Small intestine (tissue), 7 donors: Measurements from ENCODE around the gene ELAVL3. TPM values are rescaled to one million over a fixed set of nuclear protein-coding genes. Genes with fewer than 3 reads are reported as not detected.
A peak's percentile ranks its signal among the peaks of the same experiment; 100 is the strongest.

Source experiments
- DNase-seq, 2 donors: peaks; one replicate each; pipeline versions ENCODE4 v3.0.0 to v3.0.0-alpha.2; 2013
- FAIRE-seq: peaks from 2 replicates; lab custom pipeline; 2012; peaks lifted over from hg19 to GRCh38; lab: Jason Lieb, UNC
- H3K27ac ChIP-seq, 3 donors: one replicate each; pipeline ENCODE4 v1.5.1; 2013; ENCODE audit warnings: low read length in 2 of 3, mild to moderate bottlenecking in 2 of 3, control low read depth in 1 of 3, inconsistent platforms in 1 of 3, low read depth in 1 of 3, moderate library complexity in 1 of 3
- H3K27me3 ChIP-seq, 3 donors: one replicate each; pipeline ENCODE4 v1.6.1; 2013; ENCODE audit warnings: low read length in 3 of 3, inconsistent platforms in 1 of 3; ENCODE audit not compliant: control insufficient read depth in 3 of 3, insufficient read depth in 3 of 3
- H3K36me3 ChIP-seq, 3 donors: one replicate each; pipeline ENCODE4 v1.6.1; 2013; ENCODE audit warnings: low read length in 3 of 3, inconsistent platforms in 1 of 3, low read depth in 1 of 3, mild to moderate bottlenecking in 1 of 3, moderate library complexity in 1 of 3; ENCODE audit not compliant: control insufficient read depth in 3 of 3, insufficient read depth in 2 of 3
- H3K4me1 ChIP-seq, 3 donors: one replicate each; pipeline ENCODE4 v1.6.1; 2013; ENCODE audit warnings: low read length in 2 of 3, inconsistent platforms in 1 of 3, low read depth in 1 of 3, mild to moderate bottlenecking in 1 of 3, moderate library complexity in 1 of 3; ENCODE audit not compliant: control insufficient read depth in 3 of 3, insufficient read depth in 2 of 3
- H3K4me3 ChIP-seq, 3 donors: one replicate each; pipeline ENCODE4 v1.5.1; 2013; ENCODE audit warnings: low read length in 3 of 3, control low read depth in 1 of 3, inconsistent platforms in 1 of 3, low read depth in 1 of 3, mild to moderate bottlenecking in 1 of 3, moderate library complexity in 1 of 3
- H3K9me3 ChIP-seq, 2 donors: one replicate each; pipeline ENCODE4 v1.6.1; 2013; ENCODE audit warnings: low read depth in 1 of 2, low read length in 1 of 2; ENCODE audit not compliant: control insufficient read depth in 2 of 2, insufficient read depth in 1 of 2
- WGBS, 3 donors: extraction: QIAGEN DNeasy Blood & Tissue Kit; methylation state at CpG; one replicate each; pipeline ENCODE4 v1.1.7; 2013; 5-methylcytosine and 5-hydroxymethylcytosine counted together
- polyA plus RNA-seq, 4 donors: library from polyadenylated mRNA; stranded (reverse) in 3 of 4; unstranded in 1 of 4; fragments of 200-250 nt in 3 of 4; fragments of 120-200 nt in 1 of 4; gene quantifications; one replicate each; pipeline versions ENCODE4 v1.2.1 to v1.2.3, GENCODE V29; 2013
- donor health status: healthy with polysubstance abuse.
- donor health status: control.
- donor health status: control.
- donor health status: Bipolar disorder and iron deficiency.
- donor health status: healthy.

ELAVL3 gene
- polyA plus RNA-seq, 4 donors: 0.30 to 2.1 (median 0.63) TPM

DNA sequence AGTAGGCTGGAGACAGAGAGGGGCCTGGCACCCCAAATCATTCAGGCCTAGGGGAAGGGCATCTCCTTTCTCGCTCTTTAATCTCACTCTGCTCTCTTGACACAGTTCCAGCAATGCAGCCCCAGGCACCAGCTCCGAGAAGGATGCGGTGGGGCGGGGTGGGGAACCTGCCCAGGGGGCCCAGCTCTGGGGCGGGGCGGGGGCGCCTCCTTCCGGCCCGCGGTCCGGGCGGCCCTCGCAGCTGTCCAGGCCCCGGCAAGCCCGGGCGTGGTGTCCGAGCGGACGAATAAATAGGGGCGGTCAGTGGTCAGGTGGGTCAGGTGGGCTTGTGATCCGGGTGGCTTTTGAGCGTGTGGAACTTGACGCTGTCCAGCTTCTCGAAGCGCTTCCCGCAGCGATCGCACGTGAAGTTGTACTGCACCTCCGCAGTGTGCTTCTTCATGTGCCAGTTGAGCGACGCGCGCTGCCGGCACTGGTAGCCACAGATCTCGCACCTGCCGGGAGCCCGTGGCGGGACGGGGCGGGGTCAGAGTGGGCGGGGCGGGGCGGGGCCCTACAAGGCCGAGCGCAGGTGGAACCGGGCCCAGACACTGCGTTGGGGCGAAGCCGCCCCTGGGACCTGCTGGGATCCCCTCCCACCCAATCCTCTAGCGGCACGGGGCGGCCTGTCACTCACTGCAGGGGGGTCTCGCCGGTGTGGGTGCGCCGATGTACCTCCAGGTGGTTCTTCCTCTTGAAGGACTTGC lies 2.7 kb upstream of the ELAVL3 start:
- no peak for DNase-seq
- H3K4me1 ChIP-seq: peaks cover 0 to 13% (median 4%) of the 10 kb centered on the region in 3 donors
- WGBS, 3 donors: 75 to 95% (median 83%) methylated on average over 40 to 57 of the region's 57 CpGs
- peaks cover 0 to 8% of the 10 kb centered on the region in 2 donors for H3K9me3 ChIP-seq
- FAIRE-seq: no peak
- H3K36me3 ChIP-seq: peaks cover 0 to 46% (median 0%) of the 10 kb centered on the region in 3 donors
- H3K27ac ChIP-seq: no peak overlapping the region
- H3K27me3 ChIP-seq: peaks cover 9 to 40% (median 12%) of the 10 kb centered on the region in 3 donors
- no peak overlapping the region for H3K4me3 ChIP-seq

DNA sequence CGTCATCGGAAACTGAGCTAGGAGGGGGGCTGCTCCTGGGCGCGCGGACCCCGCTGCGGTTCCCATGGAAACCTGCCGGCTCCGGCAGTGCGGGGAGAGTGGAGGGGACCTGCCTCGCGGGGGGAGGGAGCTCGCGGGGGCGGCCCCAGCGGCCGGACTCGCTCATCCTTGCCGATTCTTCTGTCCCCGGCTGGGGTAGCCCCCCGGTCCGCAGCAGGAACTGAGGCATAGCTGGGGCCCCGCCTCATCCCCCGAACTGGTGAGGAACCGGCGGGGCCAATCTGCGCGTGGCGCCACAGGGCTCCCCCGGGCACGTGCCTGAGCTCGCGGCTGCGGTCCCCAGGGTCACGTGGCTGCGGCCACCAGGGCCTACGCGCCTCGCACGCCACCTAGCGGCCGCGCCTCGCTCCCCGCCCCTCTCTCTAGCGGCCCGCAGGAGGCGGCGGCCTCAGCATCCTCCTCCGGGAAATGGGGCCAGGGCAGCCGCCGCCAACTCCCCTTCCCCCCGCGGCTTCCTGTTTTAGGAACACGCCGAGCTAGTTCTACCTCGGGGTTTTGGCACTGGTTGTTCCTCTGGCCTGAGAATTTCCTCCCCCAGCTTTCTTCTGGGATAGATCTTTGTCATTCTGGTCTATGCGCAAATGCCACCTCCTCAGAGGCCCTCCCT lies 1.7 kb upstream of the ELAVL3 start:
- WGBS, 3 donors: 2 to 6% (median 4%) methylated on average over 44 to 58 of the region's 58 CpGs
- H3K4me1 ChIP-seq: peaks cover 0 to 13% (median 4%) of the 10 kb centered on the region in 3 donors
- H3K9me3 ChIP-seq: peaks cover 0 to 8% of the 10 kb centered on the region in 2 donors
- DNase-seq: peak; percentile 72 to 88
- FAIRE-seq: no peak
- H3K27ac ChIP-seq: no peak overlapping the region
- H3K27me3 ChIP-seq: peaks cover 9 to 50% (median 12%) of the 10 kb centered on the region in 3 donors
- peak overlapping the region in 2 of 3 donors; percentile 7 to 19 for H3K4me3 ChIP-seq
- H3K36me3 ChIP-seq: peaks cover 0 to 44% (median 0%) of the 10 kb centered on the region in 3 donors

DNA sequence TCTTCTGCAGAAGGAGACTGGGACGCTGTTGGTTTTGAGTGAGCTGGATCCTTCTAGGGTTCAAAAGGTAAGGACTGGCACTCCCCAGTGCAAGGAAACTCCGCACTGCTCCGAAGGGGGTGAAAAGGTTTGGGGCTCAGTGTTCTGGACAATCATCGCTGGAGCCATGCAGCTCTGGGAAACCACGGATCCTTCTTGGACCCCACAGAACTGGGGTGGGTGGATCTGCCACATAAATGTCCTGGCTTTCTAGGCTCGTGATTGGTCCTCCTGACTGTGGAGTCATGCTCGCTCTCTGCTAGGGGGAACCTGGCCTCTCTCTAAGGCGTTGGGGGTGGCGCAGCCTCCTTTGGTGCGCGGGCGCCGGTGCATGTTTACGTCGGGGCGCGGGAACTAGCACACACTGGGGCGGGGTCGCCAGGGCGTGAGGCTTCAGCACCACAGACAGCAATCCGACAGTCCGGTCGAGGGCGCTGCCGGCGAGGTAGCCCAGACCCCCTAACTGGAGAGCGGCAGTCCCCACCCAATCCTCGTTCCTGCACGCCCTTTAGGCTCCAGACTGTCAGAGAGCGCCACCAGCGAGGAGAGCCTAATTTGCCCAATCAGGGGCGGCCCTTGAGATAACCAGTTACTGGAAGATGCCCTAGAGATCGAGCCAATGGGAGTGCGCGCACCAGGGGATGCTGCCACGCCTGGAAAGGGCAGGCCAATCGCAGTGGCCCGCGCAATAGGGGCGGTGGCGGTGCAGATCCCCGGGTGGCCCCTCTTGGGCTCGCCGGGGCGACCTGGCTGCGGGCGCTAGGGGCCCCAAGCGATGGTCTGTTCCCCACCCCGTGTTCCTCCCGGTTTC lies 913 bp upstream of the ELAVL3 start:
- WGBS, 3 donors: 4 to 8% (median 5%) methylated on average over 50 of the region's 50 CpGs
- Histone ChIP-seq H3K4me3 (peak overlapping the region in 2 of 3 donors; percentile 7 to 19), H3K27me3 (peaks cover 9 to 55% (median 12%) of the 10 kb centered on the region in 3 donors)

DNA sequence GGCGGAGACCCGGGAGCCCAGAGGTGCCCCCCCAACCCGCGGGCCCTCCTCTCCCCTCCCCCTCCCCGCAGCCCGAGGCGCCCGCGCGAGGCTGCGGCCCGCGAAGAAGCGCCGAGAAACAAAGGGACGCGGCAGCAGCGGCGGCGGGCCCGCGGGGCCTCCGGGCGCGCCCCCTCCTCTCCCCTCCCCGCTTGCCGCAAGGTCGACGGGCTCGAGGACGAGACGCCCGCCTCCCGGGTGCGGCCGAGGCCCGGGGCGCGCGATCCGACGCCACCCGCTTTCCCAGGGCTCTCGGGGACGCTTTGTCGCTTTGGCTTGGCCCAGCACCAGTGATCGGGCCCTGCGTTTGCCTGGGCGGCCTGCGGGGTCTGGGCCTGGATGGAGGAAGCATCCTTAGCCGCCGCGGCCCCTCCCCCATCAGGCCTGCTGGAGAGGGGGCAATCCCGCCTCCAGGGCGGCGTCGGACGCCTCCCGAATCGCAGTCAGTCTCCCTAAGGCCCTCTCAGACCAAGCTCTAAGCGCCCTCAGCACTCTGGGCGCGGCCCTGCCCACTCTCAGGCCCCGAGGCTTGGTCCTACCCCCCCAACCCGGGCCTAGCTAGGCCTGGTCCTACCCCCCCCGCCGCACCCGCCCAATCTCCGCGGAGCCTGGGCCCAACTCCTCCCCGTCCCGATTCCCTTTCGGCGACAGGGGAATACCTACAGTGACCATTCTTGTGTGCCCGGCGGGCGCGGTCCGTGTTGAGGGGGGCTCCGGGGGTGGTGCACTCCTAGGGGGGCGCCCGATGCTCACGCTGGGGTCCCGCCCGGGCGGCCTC lies 740 bp downstream of the ELAVL3 start:
- no peak overlapping the region for H3K27ac ChIP-seq
- FAIRE-seq (no peak), DNase-seq (no peak)
- peaks cover 0 to 13% (median 4%) of the 10 kb centered on the region in 3 donors for H3K4me1 ChIP-seq
- H3K36me3 ChIP-seq: peaks cover 0 to 22% (median 0%) of the 10 kb centered on the region in 3 donors
- H3K27me3 ChIP-seq: peaks cover 9 to 55% (median 12%) of the 10 kb centered on the region in 3 donors
- 7 to 12% (median 11%) methylated on average over 29 to 86 of the region's 86 CpGs for WGBS, 3 donors
- H3K4me3 ChIP-seq: peak overlapping the region in 1 of 3 donors; percentile 5
- peaks cover 0 to 8% of the 10 kb centered on the region in 2 donors for H3K9me3 ChIP-seq

More for the DNA sequence above, 913 bp upstream of the ELAVL3 start:
- H3K27ac ChIP-seq: no peak overlapping the region
- H3K9me3 ChIP-seq: peaks cover 0 to 8% of the 10 kb centered on the region in 2 donors
- peaks cover 0 to 13% (median 4%) of the 10 kb centered on the region in 3 donors for H3K4me1 ChIP-seq
- FAIRE-seq (no peak), DNase-seq (peak; percentile 40 to 62)
- peaks cover 0 to 36% (median 0%) of the 10 kb centered on the region in 3 donors for H3K36me3 ChIP-seq

DNA sequence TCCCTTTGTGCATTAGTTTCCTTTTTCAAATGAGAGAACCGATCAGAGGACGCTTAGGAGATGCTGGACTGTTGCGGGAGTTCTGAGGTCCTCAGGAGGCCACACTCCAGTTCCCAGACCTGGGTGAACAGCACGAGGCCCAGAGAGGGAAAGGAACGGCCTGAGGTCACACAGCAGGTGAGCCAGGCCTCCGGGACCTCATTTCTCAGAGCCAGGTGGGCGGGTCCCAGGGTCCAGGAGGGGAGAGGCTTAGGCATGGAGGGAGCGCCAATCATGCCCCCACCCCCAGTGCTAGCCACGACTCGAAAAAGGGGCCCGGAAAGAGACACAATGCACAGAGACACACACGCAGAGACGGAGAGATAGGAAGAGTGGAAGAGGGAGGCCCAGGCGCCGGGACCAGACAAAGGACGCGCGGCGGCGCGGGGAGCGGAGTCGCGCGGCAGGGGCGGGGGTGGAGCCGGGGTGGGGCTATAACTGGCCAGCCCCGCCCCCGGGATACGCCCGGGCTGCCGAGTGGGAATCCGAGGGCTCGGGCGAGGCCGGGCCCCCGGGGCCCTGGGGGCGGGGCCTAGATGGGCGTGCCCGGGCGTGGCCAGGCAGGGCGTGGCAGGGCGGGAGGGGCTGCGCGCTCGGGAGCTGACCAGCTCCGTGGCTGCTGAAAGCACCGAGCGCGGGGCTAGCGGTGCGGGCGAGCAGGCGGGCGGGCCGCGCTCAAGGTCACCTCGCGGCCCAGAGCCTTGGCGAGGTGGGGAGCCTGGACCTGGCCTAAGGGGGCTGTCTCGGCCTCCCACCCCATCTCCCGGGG lies 1.6 kb downstream of the ELAVL3 start:
- Histone ChIP-seq H3K4me3 (no peak overlapping the region), H3K9me3 (peaks cover 0 to 8% of the 10 kb centered on the region in 2 donors), H3K4me1 (peaks cover 0 to 13% (median 4%) of the 10 kb centered on the region in 3 donors), H3K36me3 (peaks cover 0 to 14% (median 0%) of the 10 kb centered on the region in 3 donors), H3K27ac (no peak overlapping the region), H3K27me3 (peaks cover 9 to 55% (median 12%) of the 10 kb centered on the region in 3 donors)
- DNase-seq: peak; percentile 51 to 56
- no peak for FAIRE-seq
- WGBS, 3 donors: 15 to 20% (median 17%) methylated on average over 45 to 62 of the region's 62 CpGs

DNA sequence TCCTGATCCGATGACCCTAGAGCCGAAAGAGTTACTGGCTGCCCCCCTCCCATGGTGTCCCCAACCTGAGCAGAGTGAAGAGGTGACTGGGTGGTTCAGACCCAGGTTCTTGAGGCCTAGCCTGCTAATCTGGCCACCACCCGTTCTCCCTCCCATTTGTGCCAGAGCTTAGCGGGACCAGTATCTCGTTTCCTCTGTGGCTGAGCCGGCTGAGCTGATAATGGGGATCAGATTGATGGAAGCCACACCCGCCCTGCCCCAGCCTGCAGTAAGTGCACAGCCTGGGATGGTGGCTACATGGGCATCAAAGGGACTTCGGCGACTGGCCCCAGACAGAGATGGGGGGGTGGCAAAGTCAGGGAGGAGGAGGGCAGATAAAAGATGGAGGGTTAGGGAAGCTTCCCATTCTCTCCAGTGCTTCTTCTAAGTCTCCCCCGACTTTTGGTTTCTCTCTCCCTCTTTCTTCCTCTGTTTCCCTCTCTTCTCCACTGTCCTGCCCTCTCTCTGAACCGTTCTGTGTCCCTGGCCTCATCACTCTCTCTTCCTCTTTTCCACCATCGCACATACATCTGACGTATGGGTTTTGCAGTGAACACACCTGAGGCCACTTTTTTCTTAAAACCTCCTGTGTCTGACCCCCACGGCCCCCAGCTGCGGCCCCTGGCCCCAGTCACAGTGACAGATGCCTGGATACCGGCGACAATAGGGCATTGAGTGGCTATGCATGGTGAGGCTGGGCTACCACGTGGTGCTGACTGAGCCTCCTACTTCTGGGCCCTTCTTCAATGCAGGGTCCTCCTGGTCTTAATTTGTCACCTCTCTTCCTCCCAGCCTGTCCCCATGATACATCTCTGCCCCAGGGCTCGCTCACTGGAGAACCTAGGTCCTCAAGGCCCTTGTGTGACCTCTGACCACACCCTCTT lies 2.4 kb downstream of the ELAVL3 start:
- 31 to 52% (median 43%) methylated on average over 19 of the region's 19 CpGs for WGBS, 3 donors
- no peak for FAIRE-seq
- Histone ChIP-seq H3K4me1 (peaks cover 0 to 13% (median 4%) of the 10 kb centered on the region in 3 donors), H3K36me3 (peaks cover 0 to 5% (median 0%) of the 10 kb centered on the region in 3 donors), H3K4me3 (no peak overlapping the region), H3K27me3 (peaks cover 9 to 58% (median 12%) of the 10 kb centered on the region in 3 donors), H3K27ac (no peak overlapping the region), H3K9me3 (peaks cover 0 to 8% of the 10 kb centered on the region in 2 donors)
- no peak for DNase-seq
